HG03558 (cell line): ENCODE data around the gene KAT6B.
"Not testable (repeated sequence)": the region's sequence is repeated elsewhere in the genome, so short reads cannot be mapped to it uniquely, and the experiment has no call there.

Experiments used
- ATAC-seq: cut with Tn5 transposase; IDR thresholded peaks from one replicate; pipeline ENCODE4 v1.9.1; 2021; ENCODE audit warnings: moderate number of reproducible peaks; ENCODE audit not compliant: unreplicated experiment; ENCODE audit errors: extremely low read depth

Gene KAT6B

GRCh38 chr10:74883428-74883827 lies 57.0 kb downstream of the KAT6B start:
- ATAC-seq, result no peak

- ATAC-seq, result no peak
Observed at GRCh38 chr10:74887614-74888284, 61.3 kb downstream of the KAT6B start.

- no peak for ATAC-seq
Observed at GRCh38 chr10:74888962-74889661, 62.7 kb downstream of the KAT6B start.

GRCh38 chr10:74889662-74889998 lies 63.2 kb downstream of the KAT6B start:
- ATAC-seq, result no peak

- no peak for ATAC-seq
Observed at GRCh38 chr10:74890460-74890859, 64.1 kb downstream of the KAT6B start.

GRCh38 chr10:74891053-74891452 lies 64.7 kb downstream of the KAT6B start:
- ATAC-seq, result no peak

- ATAC-seq, result no peak
Observed at GRCh38 chr10:74892839-74893238, 66.4 kb downstream of the KAT6B start.

GRCh38 chr10:74893329-74893728 lies 66.9 kb downstream of the KAT6B start:
- not testable (repeated sequence) for ATAC-seq

- ATAC-seq, result no peak
Observed at GRCh38 chr10:74896788-74897527, 70.6 kb downstream of the KAT6B start.

GRCh38 chr10:74898201-74898976 lies 72.0 kb downstream of the KAT6B start:
- peak; percentile 43 for ATAC-seq

- no peak for ATAC-seq
Observed at GRCh38 chr10:74900297-74900696, 73.9 kb downstream of the KAT6B start.

- ATAC-seq, result no peak
Observed at GRCh38 chr10:74901301-74901700, 74.9 kb downstream of the KAT6B start.

GRCh38 chr10:74901867-74902450 lies 75.6 kb downstream of the KAT6B start:
- no peak for ATAC-seq

- ATAC-seq, result no peak
Observed at GRCh38 chr10:74903491-74903890, 77.1 kb downstream of the KAT6B start.

GRCh38 chr10:74906611-74907198 lies 80.3 kb downstream of the KAT6B start:
- no peak for ATAC-seq

- ATAC-seq, result no peak
Observed at GRCh38 chr10:74909670-74910069, 83.3 kb downstream of the KAT6B start.

GRCh38 chr10:74910241-74910975 lies 84.0 kb downstream of the KAT6B start:
- no peak for ATAC-seq

- ATAC-seq, result no peak
Observed at GRCh38 chr10:74910976-74911350, 84.6 kb downstream of the KAT6B start.

- ATAC-seq, result no peak
Observed at GRCh38 chr10:74912182-74912581, 85.8 kb downstream of the KAT6B start.
